Jurkat, Clone E6-1 (cell line): ENCODE data around the gene PRCD.
"Not testable (repeated sequence)": the region's sequence is repeated elsewhere in the genome, so short reads cannot be mapped to it uniquely, and the experiment has no call there.

Experiments used
- DNase-seq: peaks from one replicate; pipeline ENCODE4 v3.0.0-alpha.2; 2011; ENCODE audit warnings: low read depth, low spot score
- H3K4me3 ChIP-seq: 2 replicates; pipeline ENCODE4 v1.5.1; 2011; ENCODE audit warnings: mild to moderate bottlenecking, low read length, control low read depth, moderate library complexity

The PRCD gene

GRCh38 chr17:76549215-76549518, 9.3 kb downstream of the PRCD start:
- H3K4me3 ChIP-seq: no peak overlapping the region
- no peak for DNase-seq

GRCh38 chr17:76549539-76549938, 9.7 kb downstream of the PRCD start:
- no peak overlapping the region for H3K4me3 ChIP-seq
- no peak for DNase-seq

- DNase-seq: no peak
- H3K4me3 ChIP-seq: no peak overlapping the region
Observed at GRCh38 chr17:76550712-76551615, 11.1 kb downstream of the PRCD start.

- no peak for DNase-seq
- H3K4me3 ChIP-seq: no peak overlapping the region
Observed at GRCh38 chr17:76551685-76552084, 11.8 kb downstream of the PRCD start.

GRCh38 chr17:76553178-76553908, 13.5 kb downstream of the PRCD start:
- no peak overlapping the region for H3K4me3 ChIP-seq
- DNase-seq: no peak

GRCh38 chr17:76554131-76554530, 14.3 kb downstream of the PRCD start:
- DNase-seq: no peak
- H3K4me3 ChIP-seq: no peak overlapping the region

- H3K4me3 ChIP-seq: peak overlapping the region; percentile 98
- DNase-seq: no peak
Observed at GRCh38 chr17:76556765-76557367, 17.0 kb downstream of the PRCD start.

GRCh38 chr17:76557368-76558197, 17.7 kb downstream of the PRCD start:
- peak overlapping the region; percentile 98 for H3K4me3 ChIP-seq
- peak; percentile 94 for DNase-seq

GRCh38 chr17:76558198-76559095, 18.6 kb downstream of the PRCD start:
- DNase-seq: no peak
- H3K4me3 ChIP-seq: peak overlapping the region; percentile 98

GRCh38 chr17:76559460-76559859, 19.6 kb downstream of the PRCD start:
- peak overlapping the region; percentile 98; the same call in 1 of the 2 replicates for H3K4me3 ChIP-seq
- DNase-seq: not testable (repeated sequence)

- H3K4me3 ChIP-seq: no peak overlapping the region
- no peak for DNase-seq
Observed at GRCh38 chr17:76560036-76560876, 20.4 kb downstream of the PRCD start.

GRCh38 chr17:76560877-76561221, 21.0 kb downstream of the PRCD start:
- DNase-seq: no peak
- no peak overlapping the region for H3K4me3 ChIP-seq

- H3K4me3 ChIP-seq: no peak overlapping the region
- DNase-seq: no peak
Observed at GRCh38 chr17:76561332-76561731, 21.5 kb downstream of the PRCD start.

GRCh38 chr17:76561799-76562268, 22.0 kb downstream of the PRCD start:
- no peak for DNase-seq
- H3K4me3 ChIP-seq: no peak overlapping the region

GRCh38 chr17:76562734-76563148, 22.9 kb downstream of the PRCD start:
- no peak overlapping the region for H3K4me3 ChIP-seq
- no peak for DNase-seq

GRCh38 chr17:76563359-76563758, 23.5 kb downstream of the PRCD start:
- H3K4me3 ChIP-seq, DNase-seq: not testable (repeated sequence)

- DNase-seq, H3K4me3 ChIP-seq: not testable (repeated sequence)
Observed at GRCh38 chr17:76564991-76565727, 25.3 kb downstream of the PRCD start.
